HepG2 (cell line): ENCODE results near the gene ELL. TPM values are rescaled to one million over a fixed set of nuclear protein-coding genes. Genes with fewer than 3 reads are reported as not detected.

Source experiments
- ATAC-seq: fragments of 200-7000 bp; cut with Tn5 transposase; 3 replicates; pipeline ENCODE4 v1.9.1; 2020; ENCODE audit warnings: mild to moderate bottlenecking, moderate library complexity
- BruUV-seq: library from RNA; stranded (reverse); fragments of 400-500 nt; replicated peaks from 2 replicates; lab custom pipeline; 2021; lab: Mats Ljungman, UMichigan
- CTCF ChIA-PET: fragments of 300-600 bp; formaldehyde crosslinking; extraction: SDS; loops from one replicate; lab custom pipeline; 2021; ENCODE audit warnings: low total read pairs, inconsistent platforms, low intra/inter-chr PET ratio; lab: Yijun Ruan, JAX
- POLR2A ChIA-PET: fragments of 350-600 bp; sonication (Branson Sonifier 250); formaldehyde crosslinking; loops from one replicate; lab custom pipeline; 2020; ENCODE audit warnings: antibody characterized with exemption, inconsistent platforms; lab: Yijun Ruan, JAX
- DNase-seq: peaks from one replicate; pipeline ENCODE4 v3.0.0-alpha.2; 2015; ENCODE audit warnings: low spot score
- FAIRE-seq: peaks from 3 replicates; lab custom pipeline; 2011; peaks lifted over from hg19 to GRCh38; lab: Jason Lieb, UNC
- H2AFZ ChIP-seq: one replicate; pipeline ENCODE4 v1.6.1; 2011; ENCODE audit warnings: low read length, inconsistent platforms
- H3K27ac ChIP-seq: fragments of 300-600 bp; 3 replicates; pipeline ENCODE4 v1.8.0; 2011; ENCODE audit warnings: mixed run types, mild to moderate bottlenecking, mixed read lengths, low read length, inconsistent platforms; ENCODE audit not compliant: insufficient read depth; ENCODE audit errors: extremely low read length
- H3K27me3 ChIP-seq, 2 experiments: fragments of 200-600 bp in 1 of 2; 2 replicates in 1 of 2; 3 replicates in 1 of 2; pipeline versions ENCODE4 v1.6.0 to v1.8.0; 2011; ENCODE audit warnings: low read length in 2 of 2, mild to moderate bottlenecking in 2 of 2, moderate library complexity in 2 of 2, inconsistent platforms in 1 of 2; ENCODE audit not compliant: insufficient read depth in 2 of 2, control insufficient read depth in 1 of 2
- H3K36me3 ChIP-seq, 2 experiments: fragments of 200-600 bp in 1 of 2; replicated peaks in 1 of 2; 2 replicates in 1 of 2; 3 replicates in 1 of 2; pipeline versions ENCODE4 v1.5.1 to v1.8.0; 2011; ENCODE audit warnings: low read length in 2 of 2, inconsistent platforms in 1 of 2; ENCODE audit not compliant: insufficient read depth in 2 of 2, control insufficient read depth in 1 of 2
- H3K4me1 ChIP-seq: 2 replicates; pipeline ENCODE4 v1.5.1; 2012; ENCODE audit warnings: low read length, inconsistent platforms; ENCODE audit not compliant: insufficient read depth
- H3K4me2 ChIP-seq: 2 replicates; pipeline ENCODE4 v1.6.0; 2011; ENCODE audit warnings: low read depth, low read length, inconsistent platforms
- H3K4me3 ChIP-seq, 3 experiments: fragments of 200-600 bp in 1 of 3; sonication (generic), shearing (Covaris generic) in 1 of 3; replicated peaks in 1 of 3; 2 replicates each; pipeline ENCODE4 v1.5.1; 2011 to 2016; ENCODE audit warnings: low read length in 3 of 3, inconsistent platforms in 2 of 3, low read depth in 2 of 3, mild to moderate bottlenecking in 2 of 3, control low read depth in 1 of 3, mixed read lengths in 1 of 3; ENCODE audit not compliant: insufficient read depth in 1 of 3
- H3K79me2 ChIP-seq: one replicate; pipeline ENCODE4 v1.6.1; 2011; ENCODE audit warnings: low read length, inconsistent platforms; ENCODE audit not compliant: insufficient read depth
- H3K9ac ChIP-seq: 2 replicates; pipeline ENCODE4 v1.6.0; 2011; ENCODE audit warnings: mild to moderate bottlenecking, low read depth, low read length, inconsistent platforms; ENCODE audit not compliant: insufficient read depth
- H3K9me3 ChIP-seq: 2 replicates; pipeline ENCODE4 v1.5.1; 2012; ENCODE audit warnings: mild to moderate bottlenecking, low read length
- H4K20me1 ChIP-seq: 2 replicates; pipeline ENCODE4 v1.6.0; 2011; ENCODE audit warnings: inconsistent platforms, mild to moderate bottlenecking, low read length, moderate library complexity; ENCODE audit not compliant: insufficient read depth
- ARHGAP35 ChIP-seq: sonication (generic); formaldehyde crosslinking; IDR thresholded peaks from 2 replicates; pipeline ENCODE4 v1.9.0; 2022; ENCODE audit warnings: mild to moderate bottlenecking, inconsistent platforms, moderate library complexity, missing genetic modification reagents, borderline replicate concordance
- CCAR2 ChIP-seq: fragments of 200-400 bp; formaldehyde crosslinking; optimal IDR thresholded peaks from 2 replicates; pipeline ENCODE3; 2018; ENCODE audit warnings: low read depth, mild to moderate bottlenecking, low read length, moderate library complexity
- DNMT1 ChIP-seq: sonication (generic); formaldehyde crosslinking; IDR thresholded peaks from 2 replicates; pipeline ENCODE4 v1.5.1; 2020; ENCODE audit warnings: mild to moderate bottlenecking, missing genetic modification reagents
- ESRRA ChIP-seq: sonication (generic); formaldehyde crosslinking; IDR thresholded peaks from 2 replicates; pipeline ENCODE4 v1.5.1; 2020; ENCODE audit warnings: mild to moderate bottlenecking, low read depth, missing genetic modification reagents
- HDAC2 ChIP-seq: sonication (generic); formaldehyde crosslinking; IDR thresholded peaks from 2 replicates; pipeline ENCODE4 v1.4.0; 2020; ENCODE audit warnings: missing genetic modification reagents
- KLF15 ChIP-seq: sonication (generic); formaldehyde crosslinking; IDR thresholded peaks from 2 replicates; pipeline ENCODE4 v1.8.1; 2023; ENCODE audit warnings: borderline replicate concordance, mild to moderate bottlenecking, inconsistent platforms, missing genetic modification reagents, mixed read lengths
- KLF6 ChIP-seq: IDR thresholded peaks from 2 replicates; pipeline ENCODE4 v1.8.0; 2016; ENCODE audit warnings: missing biosample characterization, missing genetic modification reagents
- KLF9 ChIP-seq: IDR thresholded peaks from 2 replicates; pipeline ENCODE4 v1.6.1; 2016; ENCODE audit warnings: low read depth
- NFKBIZ ChIP-seq: IDR thresholded peaks from 2 replicates; pipeline ENCODE4 v1.6.1; 2018; ENCODE audit warnings: missing genetic modification reagents, missing compliant biosample characterization
- SKI ChIP-seq: fragments of 450-650 bp; IDR thresholded peaks from one replicate; pipeline ENCODE4 v1.6.1; 2018; ENCODE audit warnings: mild to moderate bottlenecking; ENCODE audit not compliant: partially characterized antibody
- ZBTB4 ChIP-seq: sonication (generic); formaldehyde crosslinking; IDR thresholded peaks from 2 replicates; pipeline ENCODE4 v1.4.0; 2020; ENCODE audit warnings: missing genetic modification reagents, mild to moderate bottlenecking, borderline replicate concordance
- ZBTB42 ChIP-seq: sonication (generic); formaldehyde crosslinking; IDR thresholded peaks from 2 replicates; pipeline ENCODE4 v1.5.0; 2020; ENCODE audit warnings: mild to moderate bottlenecking, missing genetic modification reagents
- ZBTB7B ChIP-seq: sonication (generic); formaldehyde crosslinking; IDR thresholded peaks from 2 replicates; pipeline ENCODE4 v1.4.0; 2020; ENCODE audit warnings: missing genetic modification reagents
- ZNF136 ChIP-seq: sonication (generic); formaldehyde crosslinking; IDR thresholded peaks from 2 replicates; pipeline ENCODE4 v1.8.1; 2022; ENCODE audit warnings: low read depth, mild to moderate bottlenecking, moderate library complexity, missing genetic modification reagents
- ZNF34 ChIP-seq: sonication (generic); formaldehyde crosslinking; IDR thresholded peaks from 2 replicates; pipeline ENCODE4 v1.4.0; 2020; ENCODE audit warnings: mild to moderate bottlenecking, missing genetic modification reagents, borderline replicate concordance
- ZNF563 ChIP-seq: sonication (generic); formaldehyde crosslinking; IDR thresholded peaks from 2 replicates; pipeline ENCODE4 v1.8.0; 2022; ENCODE audit warnings: mild to moderate bottlenecking, moderate library complexity, missing genetic modification reagents
- ZNF644 ChIP-seq: IDR thresholded peaks from 2 replicates; pipeline ENCODE4 v1.6.1; 2016; ENCODE audit warnings: low read depth
- ZSCAN31 ChIP-seq: sonication (generic); formaldehyde crosslinking; IDR thresholded peaks from 2 replicates; pipeline ENCODE4 v1.5.0; 2020; ENCODE audit warnings: low read depth, mild to moderate bottlenecking, missing genetic modification reagents
- WGBS: methylation state at CpG from one replicate; pipeline ENCODE4 v1.1.6; 2017; ENCODE audit warnings: low lambda C conversion rate; 5-methylcytosine and 5-hydroxymethylcytosine counted together
- in situ Hi-C: cut with HindIII; loops from 2 replicates; pipeline ENCODE4 v1.10.0; 2017; ENCODE audit warnings: low pct_unique_long_range_greater_than_20kb; ENCODE audit not compliant: extremely low pct_ligation_motif_present
- intact Hi-C: fragments of 100-400 bp; cut with micrococcal nuclease; formaldehyde crosslinking; loops from one replicate; pipeline ENCODE4 v1.10.0; 2022; ENCODE audit not compliant: unreplicated experiment
- polyA plus RNA-seq, 8 experiments: library from polyadenylated mRNA; depleted of rRNA in 3 of 8; stranded (reverse) in 7 of 8; unstranded in 1 of 8; fragments of >200 nt; fragmentation: Illumina TruSeq in 4 of 8; extraction: Trizol in 4 of 8; gene quantifications; 2 replicates each; pipeline versions ENCODE4 v1.2.1 to v1.2.3, GENCODE V29; 2011 to 2016; ENCODE audit warnings: low read depth in 4 of 8, missing spikeins in 1 of 8, mixed read lengths in 1 of 8; ENCODE audit not compliant: insufficient read depth in 1 of 8
- total RNA-seq, 5 experiments: library from RNA; depleted of rRNA; stranded (reverse); fragments of >200 nt; fragmentation: Illumina TruSeq; extraction: Trizol; gene quantifications; 2 replicates each; pipeline ENCODE4 v1.2.3, GENCODE V29; 2016; ENCODE audit warnings: low read depth in 1 of 5

ELL gene
- total and polyA plus RNA-seq, 2 of the 13 experiments (the other 11 are each of a cell fraction or from before 2014, with no cell fraction given): 3.7 to 5.4 TPM

GRCh38 chr19:18424890-18425514, 96.9 kb downstream of the ELL start:
- H3K9me3 ChIP-seq: no peaks in the 10 kb centered on the region
- no peak for ATAC-seq
- H3K4me1 ChIP-seq: peaks cover 18% of the 10 kb centered on the region
- FAIRE-seq: no peak
- no peak for TF ChIP-seq ZNF563 (CRISPR knock-in tag)
- no peak for TF ChIP-seq KLF15 (CRISPR knock-in tag)
- TF ChIP-seq HDAC2 (CRISPR knock-in tag): no peak
- no peak for TF ChIP-seq NFKBIZ (CRISPR knock-in tag)
- TF ChIP-seq ESRRA (CRISPR knock-in tag): no peak
- TF ChIP-seq DNMT1 (CRISPR knock-in tag): no peak
- no peak for TF ChIP-seq ZNF34
- TF ChIP-seq ARHGAP35 (CRISPR knock-in tag): no peak
- TF ChIP-seq ZSCAN31 (CRISPR knock-in tag): no peak
- TF ChIP-seq ZBTB42 (CRISPR knock-in tag): no peak
- no peak for TF ChIP-seq KLF6 (CRISPR knock-in tag)
- no peak for TF ChIP-seq ZBTB7B (CRISPR knock-in tag)
- TF ChIP-seq ZBTB4 (CRISPR knock-in tag): no peak
- no peak for TF ChIP-seq ZNF136
- TF ChIP-seq CCAR2: no peak
- no peak for TF ChIP-seq ZNF644 (CRISPR knock-in tag)
- no peak for TF ChIP-seq KLF9
- TF ChIP-seq SKI: no peak
- H3K4me2 ChIP-seq: no peak overlapping the region
- peaks cover 31% of the 10 kb centered on the region for H3K79me2 ChIP-seq
- BruUV-seq: no TSS peak
- no peak overlapping the region for H3K9ac ChIP-seq
- no peak overlapping the region for H2AFZ ChIP-seq
- in situ Hi-C loops (no loop called here), intact Hi-C loops (no loop called here)
- peaks cover 0 to 3% of the 10 kb centered on the region in 2 experiments; a peak in 1 of 5 replicates for H3K36me3 ChIP-seq
- CTCF ChIA-PET: no interaction called here
- H3K27ac ChIP-seq: no peak overlapping the region
- H3K4me3 ChIP-seq: no peak overlapping the region
- H4K20me1 ChIP-seq: peaks cover 8% of the 10 kb centered on the region; the same call in 1 of the 2 replicates
- DNase-seq: no peak
- no peaks in the 10 kb centered on the region for H3K27me3 ChIP-seq
- 93% methylated on average over 10 of the region's 17 CpGs for WGBS
- POLR2A ChIA-PET: no interaction called here
